HepG2 (cell line): ENCODE results near the gene GPBAR1. TPM values are rescaled to one million over a fixed set of nuclear protein-coding genes. Genes with fewer than 3 reads are reported as not detected.

ENCODE experiments used
- FLYWCH1 ChIP-seq: sonication (generic); formaldehyde crosslinking; IDR thresholded peaks from 2 replicates; pipeline ENCODE4 v1.8.1; 2023; ENCODE audit warnings: mild to moderate bottlenecking, missing genetic modification reagents
- HDAC6 ChIP-seq: fragments of 200-600 bp; sonication (generic); IDR thresholded peaks from 2 replicates; pipeline ENCODE4 v1.7.0; 2017; ENCODE audit warnings: mild to moderate bottlenecking, antibody characterized with exemption, low read length, low read depth
- HINFP ChIP-seq: sonication (generic); formaldehyde crosslinking; IDR thresholded peaks from 2 replicates; pipeline ENCODE4 v1.4.0; 2020; ENCODE audit warnings: low read depth, mild to moderate bottlenecking, missing genetic modification reagents
- IRF9 ChIP-seq: sonication (generic); formaldehyde crosslinking; IDR thresholded peaks from 2 replicates; pipeline ENCODE4 v1.8.0; 2022; ENCODE audit warnings: missing genetic modification reagents, mild to moderate bottlenecking, borderline replicate concordance
- MEIS1 ChIP-seq: sonication (generic); formaldehyde crosslinking; IDR thresholded peaks from 2 replicates; pipeline ENCODE4 v1.9.0; 2021; ENCODE audit warnings: mild to moderate bottlenecking, missing genetic modification reagents, moderate library complexity, borderline replicate concordance
- MXD1 ChIP-seq: sonication (generic); formaldehyde crosslinking; IDR thresholded peaks from 2 replicates; pipeline ENCODE4 v1.4.0; 2020; ENCODE audit warnings: mild to moderate bottlenecking, missing genetic modification reagents
- POLR2G ChIP-seq: fragments of 200-400 bp; formaldehyde crosslinking; IDR thresholded peaks from 2 replicates; pipeline ENCODE4 v1.6.1; 2018; ENCODE audit warnings: mild to moderate bottlenecking, low read depth, low read length, moderate library complexity
- RAD51 ChIP-seq: fragments of 450-650 bp; IDR thresholded peaks from 2 replicates; pipeline ENCODE4 v1.6.1; 2016; ENCODE audit warnings: borderline replicate concordance
- SMYD3 ChIP-seq: sonication (generic); formaldehyde crosslinking; IDR thresholded peaks from 2 replicates; pipeline ENCODE4 v1.8.1; 2023; ENCODE audit warnings: mild to moderate bottlenecking, missing genetic modification reagents
- TBX2 ChIP-seq: sonication (generic); formaldehyde crosslinking; IDR thresholded peaks from 2 replicates; pipeline ENCODE4 v1.5.0; 2020; ENCODE audit warnings: missing genetic modification reagents, mild to moderate bottlenecking, borderline replicate concordance
- UBTF ChIP-seq: sonication (generic); formaldehyde crosslinking; IDR thresholded peaks from 2 replicates; pipeline ENCODE4 v1.4.0; 2020; ENCODE audit warnings: mild to moderate bottlenecking, missing genetic modification reagents
- ZFP41 ChIP-seq: sonication (generic); formaldehyde crosslinking; IDR thresholded peaks from 2 replicates; pipeline ENCODE4 v1.4.0; 2020; ENCODE audit warnings: mild to moderate bottlenecking, missing genetic modification reagents, borderline replicate concordance
- ZMYM2 ChIP-seq: sonication (generic); formaldehyde crosslinking; IDR thresholded peaks from 2 replicates; pipeline ENCODE4 v1.8.0; 2022; ENCODE audit warnings: mild to moderate bottlenecking, missing genetic modification reagents
- ZNF205 ChIP-seq: IDR thresholded peaks from 2 replicates; pipeline ENCODE4 v1.6.1; 2018; ENCODE audit warnings: missing biosample characterization, missing genetic modification reagents
- ZNF264 ChIP-seq: sonication (generic); formaldehyde crosslinking; IDR thresholded peaks from 2 replicates; pipeline ENCODE4 v1.4.0; 2020; ENCODE audit warnings: missing genetic modification reagents
- ZNF503 ChIP-seq: sonication (generic); formaldehyde crosslinking; IDR thresholded peaks from 2 replicates; pipeline ENCODE4 v1.4.0; 2020; ENCODE audit warnings: missing genetic modification reagents
- ZNF746 ChIP-seq: sonication (generic); formaldehyde crosslinking; IDR thresholded peaks from 2 replicates; pipeline ENCODE4 v1.8.0; 2022; ENCODE audit warnings: mild to moderate bottlenecking, missing genetic modification reagents
- ZNF816 ChIP-seq: sonication (generic); formaldehyde crosslinking; IDR thresholded peaks from 2 replicates; pipeline ENCODE4 v1.8.0; 2022; ENCODE audit warnings: missing genetic modification reagents, mild to moderate bottlenecking, borderline replicate concordance
- ZNF891 ChIP-seq: sonication (generic); formaldehyde crosslinking; IDR thresholded peaks from 2 replicates; pipeline ENCODE4 v1.5.0; 2020; ENCODE audit warnings: mild to moderate bottlenecking, missing genetic modification reagents
- polyA plus RNA-seq, 8 experiments: library from polyadenylated mRNA; depleted of rRNA in 3 of 8; stranded (reverse) in 7 of 8; unstranded in 1 of 8; fragments of >200 nt; fragmentation: Illumina TruSeq in 4 of 8; extraction: Trizol in 4 of 8; gene quantifications; 2 replicates each; pipeline versions ENCODE4 v1.2.1 to v1.2.3, GENCODE V29; 2011 to 2016; ENCODE audit warnings: low read depth in 4 of 8, missing spikeins in 1 of 8, mixed read lengths in 1 of 8; ENCODE audit not compliant: insufficient read depth in 1 of 8
- total RNA-seq, 5 experiments: library from RNA; depleted of rRNA; stranded (reverse); fragments of >200 nt; fragmentation: Illumina TruSeq; extraction: Trizol; gene quantifications; 2 replicates each; pipeline ENCODE4 v1.2.3, GENCODE V29; 2016; ENCODE audit warnings: low read depth in 1 of 5

Gene GPBAR1
- total and polyA plus RNA-seq, 2 of the 13 experiments (the other 11 are each of a cell fraction or from before 2014, with no cell fraction given): 0.05 to 0.09 TPM

GRCh38 chr2:218269900-218270720, 9.3 kb downstream of the GPBAR1 start, which contains the start of the genes AAMP and PNKD (continued):
- TF ChIP-seq ZNF503: peak; percentile 60; the same call in 1 of the 2 replicates
- TF ChIP-seq MXD1: peak; percentile 76; the same call in 1 of the 2 replicates
- TF ChIP-seq HINFP: peak; percentile 100
- TF ChIP-seq POLR2G: peak; percentile 96
- 0 out of 2 replicates have a peak, but pooled peaks have one; percentile 62 for TF ChIP-seq ZNF816 (CRISPR knock-in tag)
- no peak; the same call in 1 of the 2 replicates for TF ChIP-seq ZNF746
- no peak; the same call in 1 of the 2 replicates for TF ChIP-seq ZNF891 (CRISPR knock-in tag)
- TF ChIP-seq ZFP41 (CRISPR knock-in tag): peak; percentile 30; the same call in 1 of the 2 replicates
- no peak for TF ChIP-seq RAD51
- TF ChIP-seq ZNF205 (CRISPR knock-in tag): 0 out of 2 replicates have a peak, but pooled peaks have one; percentile 18
- TF ChIP-seq UBTF (CRISPR knock-in tag): peak; percentile 48; the same call in 1 of the 2 replicates
- 0 out of 2 replicates have a peak, but pooled peaks have one; percentile 20 for TF ChIP-seq ZMYM2
- no peak for TF ChIP-seq HDAC6
- peak; percentile 92; the same call in 1 of the 2 replicates for TF ChIP-seq IRF9 (CRISPR knock-in tag)
- 0 out of 2 replicates have a peak, but pooled peaks have one; percentile 56 for TF ChIP-seq MEIS1 (CRISPR knock-in tag)
- peak; percentile 59; the same call in 1 of the 2 replicates for TF ChIP-seq FLYWCH1
- peak; percentile 79; the same call in 1 of the 2 replicates for TF ChIP-seq SMYD3 (CRISPR knock-in tag)
- peak; percentile 80 for TF ChIP-seq TBX2 (CRISPR knock-in tag)
- peak; percentile 45; the same call in 1 of the 2 replicates for TF ChIP-seq ZNF264 (CRISPR knock-in tag)
